Measurements from ENCODE around the gene USP10. TPM values are rescaled to one million over a fixed set of nuclear protein-coding genes. Genes with fewer than 3 reads are reported as not detected.

Gene USP10
- total RNA-seq, 1 experiment from 2014 or later, result 203 TPM

DNA sequence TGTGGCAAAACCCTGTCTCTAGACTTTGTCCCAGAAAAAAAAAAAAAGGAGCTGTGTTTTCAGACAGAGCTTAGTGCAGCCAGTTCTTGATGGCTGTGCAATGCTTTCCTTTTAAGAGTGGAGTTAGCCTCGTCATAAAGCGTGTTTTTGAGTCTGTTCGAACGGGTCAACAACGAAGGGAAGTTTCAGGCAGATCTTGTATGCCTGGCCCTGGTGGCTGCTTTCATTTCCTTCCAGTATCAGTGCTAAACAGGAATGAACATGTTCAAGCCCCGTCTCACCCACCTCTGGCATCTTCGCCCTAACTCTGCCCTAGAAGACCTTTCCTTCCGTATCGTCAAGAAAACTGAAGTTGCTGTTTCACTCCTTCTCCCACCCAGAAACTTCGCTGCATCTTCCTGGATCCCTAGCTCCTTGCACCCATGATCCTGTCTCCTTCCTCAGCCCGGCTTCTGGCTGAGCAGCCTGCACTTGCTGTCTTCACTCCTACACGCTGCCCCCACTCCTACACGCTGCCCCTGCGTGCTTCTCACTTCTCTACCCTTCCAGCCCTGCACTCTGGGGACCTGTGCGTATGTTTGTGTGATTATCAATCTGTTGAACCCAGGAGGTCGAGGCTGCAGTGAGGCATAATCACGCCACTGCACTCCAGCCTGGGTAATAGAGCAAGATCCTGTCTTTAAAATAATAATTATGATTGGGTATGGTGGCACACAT, 55.3 kb downstream of the USP10 start:
- no peak overlapping the region for H3K56ac ChIP-seq (ENCODE audit: insufficient read length, low read depth, low read length)
- no peak overlapping the region for H4K8ac ChIP-seq (replicated peaks; ENCODE audit: insufficient read length, low read depth, low read length)
- no peak overlapping the region for H3K9ac ChIP-seq (ENCODE audit: extremely low read depth, insufficient read length, low read length)
- H3K27me3 ChIP-seq (ENCODE audit: insufficient read depth, low read length), result no peaks in the 10 kb centered on the region
- H2BK15ac ChIP-seq (ENCODE audit: low read depth, low read length), result no peak overlapping the region
- H3K9me3 Mint-ChIP-seq, result no peaks in the 10 kb centered on the region
- H3K23me2 ChIP-seq (ENCODE audit: insufficient read length, low read depth, low read length, poor library complexity, severe bottlenecking), result no peaks in the 10 kb centered on the region
- no peaks in the 10 kb centered on the region for H4K20me1 ChIP-seq (ENCODE audit: control insufficient read depth, insufficient read depth, insufficient read length)
- H3K4me1 ChIP-seq (ENCODE audit: insufficient read depth, low read length), result no peaks in the 10 kb centered on the region; the same call in 1 of the 2 replicates
- H3K4me1 Mint-ChIP-seq, result peaks cover 17 to 18% of the 10 kb centered on the region in 2 experiments
- no peak overlapping the region for H3K14ac ChIP-seq (ENCODE audit: insufficient read depth, low read length)
- H3K18ac ChIP-seq (ENCODE audit: insufficient read length, low read depth, low read length), result no peak overlapping the region
- no peak overlapping the region for H2BK12ac ChIP-seq (ENCODE audit: insufficient read length, low read depth, low read length)
- H3K23ac ChIP-seq (ENCODE audit: insufficient read length, low read depth, low read length), result no peak overlapping the region
- no CpG with 5 or more reads among the region's 17 CpGs for WGBS (ENCODE audit: extremely low coverage, insufficient read length, low lambda C conversion rate)
- H4K5ac ChIP-seq (ENCODE audit: insufficient read length, low read depth, low read length), result no peak overlapping the region
- peaks cover 22% of the 10 kb centered on the region; the same call in 1 of the 2 replicates for H3K79me2 ChIP-seq (ENCODE audit: insufficient read depth, low read length)
- H3K79me1 ChIP-seq (ENCODE audit: insufficient read depth, low read depth, low read length, poor library complexity, severe bottlenecking), result peaks cover 3% of the 10 kb centered on the region
- H2BK20ac ChIP-seq (ENCODE audit: low read depth, low read length, poor library complexity, severe bottlenecking), result no peak overlapping the region
- no peaks in the 10 kb centered on the region for H3K9me3 ChIP-seq (ENCODE audit: control insufficient read depth, low read depth, low read length)
- no peak overlapping the region for H2BK120ac ChIP-seq (ENCODE audit: low read depth, low read length, poor library complexity, severe bottlenecking)
- TF ChIP-seq, protein P1, sequence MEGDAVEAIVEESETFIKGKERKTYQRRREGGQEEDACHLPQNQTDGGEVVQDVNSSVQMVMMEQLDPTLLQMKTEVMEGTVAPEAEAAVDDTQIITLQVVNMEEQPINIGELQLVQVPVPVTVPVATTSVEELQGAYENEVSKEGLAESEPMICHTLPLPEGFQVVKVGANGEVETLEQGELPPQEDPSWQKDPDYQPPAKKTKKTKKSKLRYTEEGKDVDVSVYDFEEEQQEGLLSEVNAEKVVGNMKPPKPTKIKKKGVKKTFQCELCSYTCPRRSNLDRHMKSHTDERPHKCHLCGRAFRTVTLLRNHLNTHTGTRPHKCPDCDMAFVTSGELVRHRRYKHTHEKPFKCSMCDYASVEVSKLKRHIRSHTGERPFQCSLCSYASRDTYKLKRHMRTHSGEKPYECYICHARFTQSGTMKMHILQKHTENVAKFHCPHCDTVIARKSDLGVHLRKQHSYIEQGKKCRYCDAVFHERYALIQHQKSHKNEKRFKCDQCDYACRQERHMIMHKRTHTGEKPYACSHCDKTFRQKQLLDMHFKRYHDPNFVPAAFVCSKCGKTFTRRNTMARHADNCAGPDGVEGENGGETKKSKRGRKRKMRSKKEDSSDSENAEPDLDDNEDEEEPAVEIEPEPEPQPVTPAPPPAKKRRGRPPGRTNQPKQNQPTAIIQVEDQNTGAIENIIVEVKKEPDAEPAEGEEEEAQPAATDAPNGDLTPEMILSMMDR (conservative IDR thresholded peaks at IDR 0.05), result no peak
- H2BK5ac ChIP-seq (ENCODE audit: insufficient read length, low read length), result no peak overlapping the region
- H3K36me3 Mint-ChIP-seq (ENCODE audit: insufficient read depth in 1 of 3, low read depth in 3 of 3), result peaks cover 2 to 25% (median 16%) of the 10 kb centered on the region in 3 experiments; a peak in 5 of 7 replicates
- H3K27me3 Mint-ChIP-seq (ENCODE audit: low read depth), result no peaks in the 10 kb centered on the region
- H2AK5ac ChIP-seq (ENCODE audit: insufficient read length, low read length), result no peak overlapping the region
- no peak overlapping the region for H3K4ac ChIP-seq (ENCODE audit: low read depth, low read length)
- no peak overlapping the region for H3K4me2 ChIP-seq (ENCODE audit: insufficient read depth, insufficient read length, low read length)
- DNase-seq, result no peak
- H3K27ac Mint-ChIP-seq, result peak overlapping the region; percentile 49 to 84 (median 64); a peak in 6 of 7 replicates
- no peak overlapping the region for H2AFZ ChIP-seq (ENCODE audit: low read length)
- no peak overlapping the region; a peak in 1 of 5 replicates for H3K4me3 Mint-ChIP-seq
- no peak overlapping the region for H3K27ac ChIP-seq (ENCODE audit: insufficient read length, low read depth, low read length)
- H4K91ac ChIP-seq (ENCODE audit: insufficient read length, low read depth, low read length), result no peak overlapping the region
- H3T11ph ChIP-seq (ENCODE audit: low read length), result no peak overlapping the region

Measured in H9 (cell line).